Trophoblast cell (in vitro differentiated cells and primary cell): ENCODE measurements around the gene ISL2.
A peak's percentile ranks its signal among the peaks of the same experiment; 100 is the strongest.

Source experiments
- DNase-seq, 2 donors: peaks; one replicate each; pipeline ENCODE4 v3.0.0-alpha.2; 2016
- H2AFZ ChIP-seq: 2 replicates; pipeline ENCODE4 v1.6.1; 2013; ENCODE audit warnings: low read length, moderate library complexity, mild to moderate bottlenecking; ENCODE audit not compliant: insufficient read depth, poor library complexity
- H2AK5ac ChIP-seq: 2 replicates; pipeline ENCODE4 v1.6.1; 2013; ENCODE audit warnings: mild to moderate bottlenecking, low read length
- H2BK120ac ChIP-seq: 2 replicates; pipeline ENCODE4 v1.6.1; 2013; ENCODE audit warnings: low read length, mild to moderate bottlenecking, moderate library complexity; ENCODE audit not compliant: insufficient read depth, poor library complexity
- H2BK12ac ChIP-seq: 2 replicates; pipeline ENCODE4 v1.6.1; 2013; ENCODE audit warnings: mild to moderate bottlenecking, low read length, moderate library complexity
- H2BK5ac ChIP-seq: 2 replicates; pipeline ENCODE4 v1.6.1; 2013; ENCODE audit warnings: low read length, low read depth, moderate library complexity, mild to moderate bottlenecking; ENCODE audit not compliant: poor library complexity
- H3K14ac ChIP-seq: 2 replicates; pipeline ENCODE4 v1.6.1; 2013; ENCODE audit warnings: mild to moderate bottlenecking, low read length
- H3K18ac ChIP-seq: 2 replicates; pipeline ENCODE4 v1.6.1; 2013; ENCODE audit warnings: mild to moderate bottlenecking, low read length
- H3K23ac ChIP-seq: 2 replicates; pipeline ENCODE4 v1.6.1; 2013; ENCODE audit warnings: low read length
- H3K27ac ChIP-seq: 2 replicates; pipeline ENCODE4 v1.5.1; 2013; ENCODE audit warnings: low read depth, mild to moderate bottlenecking, inconsistent platforms, low read length, moderate library complexity
- H3K27me3 ChIP-seq: 2 replicates; pipeline ENCODE4 v1.6.1; 2013; ENCODE audit warnings: inconsistent platforms, mild to moderate bottlenecking, low read length, moderate library complexity; ENCODE audit not compliant: insufficient read depth
- H3K36me3 ChIP-seq, 2 experiments: 1 replicate in 1 of 2; 2 replicates in 1 of 2; pipeline ENCODE4 v1.6.1; 2013; ENCODE audit warnings: low read length in 2 of 2, mild to moderate bottlenecking in 2 of 2, moderate library complexity in 1 of 2; ENCODE audit not compliant: insufficient read depth in 2 of 2, control insufficient read depth in 1 of 2
- H3K4ac ChIP-seq: 2 replicates; pipeline ENCODE4 v1.6.1; 2013; ENCODE audit warnings: low read depth, mild to moderate bottlenecking, low read length, moderate library complexity
- H3K4me1 ChIP-seq, 2 experiments: 1 replicate in 1 of 2; 2 replicates in 1 of 2; pipeline ENCODE4 v1.6.1; 2013; ENCODE audit warnings: low read length in 2 of 2, mild to moderate bottlenecking in 2 of 2, moderate library complexity in 1 of 2; ENCODE audit not compliant: insufficient read depth in 2 of 2, control insufficient read depth in 1 of 2
- H3K4me2 ChIP-seq: 2 replicates; pipeline ENCODE4 v1.6.1; 2013; ENCODE audit warnings: inconsistent platforms, mild to moderate bottlenecking, low read length, moderate library complexity
- H3K4me3 ChIP-seq: 2 replicates; pipeline ENCODE4 v1.5.1; 2013; ENCODE audit warnings: mild to moderate bottlenecking, low read depth, low read length, inconsistent platforms
- H3K79me1 ChIP-seq: one replicate; pipeline ENCODE4 v1.6.1; 2013; ENCODE audit warnings: low read length
- H3K79me2 ChIP-seq: 2 replicates; pipeline ENCODE4 v1.6.1; 2013; ENCODE audit warnings: low read length, mild to moderate bottlenecking; ENCODE audit not compliant: control insufficient read depth, insufficient read depth, poor library complexity
- H3K9ac ChIP-seq: 2 replicates; pipeline ENCODE4 v1.6.1; 2013; ENCODE audit warnings: mild to moderate bottlenecking, low read length
- H3K9me3 ChIP-seq: 2 replicates; pipeline ENCODE4 v1.6.1; 2013; ENCODE audit warnings: low read depth, mild to moderate bottlenecking, control low read depth, inconsistent platforms, low read length; ENCODE audit not compliant: insufficient read depth
- H4K12ac ChIP-seq: 2 replicates; pipeline ENCODE4 v1.6.1; 2013; ENCODE audit warnings: low read depth, mild to moderate bottlenecking, low read length, moderate library complexity
- H4K8ac ChIP-seq: 2 replicates; pipeline ENCODE4 v1.6.1; 2013; ENCODE audit warnings: low read depth, mild to moderate bottlenecking, low read length, moderate library complexity
- H4K91ac ChIP-seq: one replicate; pipeline ENCODE4 v1.6.1; 2013; ENCODE audit warnings: low read depth, mild to moderate bottlenecking, low read length, moderate library complexity
- WGBS: extraction: QIAGEN DNeasy Blood & Tissue Kit; methylation state at CpG from one replicate; pipeline ENCODE4 v1.1.7; 2013; ENCODE audit warnings: missing lambda C conversion rate; ENCODE audit not compliant: insufficient read length, insufficient coverage; ENCODE audit errors: extremely low coverage; 5-methylcytosine and 5-hydroxymethylcytosine counted together

Gene ISL2

GRCh38 chr15:76376816-76377215 lies 40.2 kb downstream of the ISL2 start:
- H3K18ac ChIP-seq, result no peak overlapping the region
- no peaks in the 10 kb centered on the region for H3K79me2 ChIP-seq
- no peak overlapping the region for H2AFZ ChIP-seq
- no peak overlapping the region for H3K9ac ChIP-seq
- no peaks in the 10 kb centered on the region for H3K27me3 ChIP-seq
- H3K14ac ChIP-seq, result no peak overlapping the region
- H3K23ac ChIP-seq, result no peak overlapping the region
- WGBS, result no CpG with 5 or more reads among the region's 8 CpGs
- H2BK120ac ChIP-seq, result peak overlapping the region; percentile 60
- peak overlapping the region; percentile 77 for H3K27ac ChIP-seq
- no peaks in the 10 kb centered on the region for H3K9me3 ChIP-seq
- peaks cover 8 to 13% of the 10 kb centered on the region in 2 experiments for H3K4me1 ChIP-seq
- H3K4ac ChIP-seq, result no peak overlapping the region
- no peaks in the 10 kb centered on the region for H3K36me3 ChIP-seq
- peak overlapping the region; percentile 40 for H2BK12ac ChIP-seq
- H4K91ac ChIP-seq, result peak overlapping the region; percentile 85
- no peak overlapping the region for H2AK5ac ChIP-seq
- peak overlapping the region; percentile 49 for H2BK5ac ChIP-seq
- H4K12ac ChIP-seq, result peak overlapping the region; percentile 7
- DNase-seq, result no peak
- no peak overlapping the region for H4K8ac ChIP-seq
- no peak overlapping the region for H3K4me3 ChIP-seq
- H3K79me1 ChIP-seq, result peaks cover 1% of the 10 kb centered on the region
- peak overlapping the region; percentile 3 for H3K4me2 ChIP-seq

- H3K9me3 ChIP-seq, result no peaks in the 10 kb centered on the region
- no peak overlapping the region for H4K91ac ChIP-seq
- H3K79me1 ChIP-seq, result peaks cover 1% of the 10 kb centered on the region
- peaks cover 8 to 12% of the 10 kb centered on the region in 2 experiments for H3K4me1 ChIP-seq
- no peak overlapping the region for H2AK5ac ChIP-seq
- no peak overlapping the region for H2BK120ac ChIP-seq
- no peak overlapping the region for H3K9ac ChIP-seq
- no peaks in the 10 kb centered on the region for H3K79me2 ChIP-seq
- H3K23ac ChIP-seq, result no peak overlapping the region
- H3K4me2 ChIP-seq, result peak overlapping the region; percentile 3
- WGBS, result no CpG with 5 or more reads among the region's 2 CpGs
- no peak overlapping the region for H2BK5ac ChIP-seq
- H3K4ac ChIP-seq, result no peak overlapping the region
- no peak overlapping the region for H3K18ac ChIP-seq
- no peak for DNase-seq
- no peak overlapping the region for H4K12ac ChIP-seq
- no peak overlapping the region for H2BK12ac ChIP-seq
- H3K14ac ChIP-seq, result no peak overlapping the region
- no peak overlapping the region for H2AFZ ChIP-seq
- H3K27me3 ChIP-seq, result no peaks in the 10 kb centered on the region
- no peak overlapping the region for H4K8ac ChIP-seq
- no peaks in the 10 kb centered on the region for H3K36me3 ChIP-seq
- no peak overlapping the region for H3K4me3 ChIP-seq
- H3K27ac ChIP-seq, result peak overlapping the region; percentile 77
These were observed 40.6 kb downstream of the ISL2 start for GRCh38 chr15:76377217-76377616.

- Histone ChIP-seq H3K4me3 (no peak overlapping the region), H3K27me3 (no peaks in the 10 kb centered on the region), H3K27ac (no peak overlapping the region), H3K9me3 (no peaks in the 10 kb centered on the region), H2AK5ac (no peak overlapping the region), H3K23ac (no peak overlapping the region), H3K4me1 (peaks cover 8 to 11% of the 10 kb centered on the region in 2 experiments), H3K79me1 (peaks cover 1% of the 10 kb centered on the region), H3K4me2 (no peak overlapping the region), H3K14ac (no peak overlapping the region), H3K36me3 (no peaks in the 10 kb centered on the region), H2BK12ac (no peak overlapping the region), H4K8ac (no peak overlapping the region), H3K18ac (no peak overlapping the region), H4K12ac (no peak overlapping the region), H3K4ac (no peak overlapping the region), H2AFZ (no peak overlapping the region), H4K91ac (no peak overlapping the region), H2BK120ac (no peak overlapping the region), H2BK5ac (no peak overlapping the region), H3K9ac (no peak overlapping the region), H3K79me2 (no peaks in the 10 kb centered on the region)
- no peak for DNase-seq
These were observed 41.2 kb downstream of the ISL2 start for GRCh38 chr15:76377751-76378150.

- DNase-seq, result no peak
- Histone ChIP-seq H2BK120ac (no peak overlapping the region), H3K4ac (no peak overlapping the region), H3K9ac (no peak overlapping the region), H3K4me1 (peaks cover 8 to 11% of the 10 kb centered on the region in 2 experiments), H3K23ac (no peak overlapping the region), H4K91ac (no peak overlapping the region), H4K12ac (no peak overlapping the region), H3K4me2 (no peak overlapping the region), H2BK5ac (no peak overlapping the region), H3K4me3 (no peak overlapping the region), H3K79me1 (peaks cover 1% of the 10 kb centered on the region), H3K27me3 (no peaks in the 10 kb centered on the region), H4K8ac (no peak overlapping the region), H3K79me2 (no peaks in the 10 kb centered on the region), H3K14ac (no peak overlapping the region), H3K36me3 (no peaks in the 10 kb centered on the region), H3K18ac (no peak overlapping the region), H2AFZ (no peak overlapping the region), H2AK5ac (no peak overlapping the region), H2BK12ac (no peak overlapping the region), H3K27ac (no peak overlapping the region), H3K9me3 (no peaks in the 10 kb centered on the region)
- no CpG with 5 or more reads among the region's 1 CpG for WGBS
These were observed 42.1 kb downstream of the ISL2 start for GRCh38 chr15:76378691-76379090.
